Stimulated activated CD4-positive, alpha-beta T cell treated with anti-CD3 and anti-CD28 coated beads, TNF-alpha, amount 100 ng/mL, for 4 hours (primary cell): ENCODE results near the gene CC2D1A.

Source experiments
- DNase-seq, 3 experiments: peaks; one replicate each; pipeline ENCODE4 v3.0.0-alpha.2; 2020; ENCODE audit warnings: low read depth in 3 of 3

CC2D1A gene

DNA sequence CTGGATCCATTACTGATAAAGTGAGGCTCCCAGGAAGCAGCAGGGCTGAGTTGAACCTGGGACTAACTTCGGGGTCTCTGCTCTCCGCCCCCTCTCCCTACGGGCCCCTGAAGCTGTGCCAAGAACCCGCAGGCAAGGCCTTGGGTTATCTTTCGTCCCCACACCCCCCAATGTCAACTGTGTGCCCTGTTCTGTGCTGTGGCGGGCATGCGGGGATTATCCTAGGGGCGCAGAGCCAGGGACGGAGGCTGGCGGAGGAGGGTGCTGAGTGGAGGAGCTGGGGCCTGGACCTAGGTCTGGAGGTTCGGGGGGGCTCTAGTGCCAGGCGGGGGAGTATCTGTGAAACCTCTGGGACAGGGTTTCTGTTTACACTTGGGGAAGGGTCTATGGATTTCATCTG is 73.7 kb downstream of the CC2D1A start:
- DNase-seq: no peak

DNA sequence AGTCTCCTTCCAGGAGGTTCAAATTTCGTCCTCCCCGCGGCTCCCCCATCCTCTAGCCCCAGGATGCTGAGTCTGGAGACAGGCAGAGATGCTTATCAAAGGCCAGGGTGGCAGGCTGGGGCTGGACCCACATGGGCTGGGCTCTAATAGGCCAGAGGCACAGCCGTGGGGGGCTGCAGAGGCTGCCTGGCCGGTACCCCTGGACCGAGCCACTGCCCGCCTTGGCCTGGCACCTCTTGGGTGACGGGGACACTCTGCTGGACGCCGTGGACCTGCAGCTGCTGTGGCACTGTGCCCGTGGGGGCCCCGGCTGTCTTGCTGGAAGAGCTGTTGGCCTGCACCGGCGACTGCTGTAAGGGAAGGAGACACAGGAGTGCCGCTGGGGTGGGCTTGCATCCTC is 74.3 kb downstream of the CC2D1A start:
- DNase-seq: no peak
